ENCODE data around the gene OR6Y1.

OR6Y1 gene

GRCh38 chr1:158554352-158554751, at the start of gene OR6Y1:
Gene OR6Y1, minus strand, starts transcription at chr1:158554405. Its CDS starts 6,300 bp downstream, at chr1:158548105.
- no peak for DNase-seq

- no peak for DNase-seq
These were observed 46.5 kb upstream of the OR6Y1 start for GRCh38 chr1:158600735-158601134.

GRCh38 chr1:158586942-158587341, 32.7 kb upstream of the OR6Y1 start:
- no peak for DNase-seq

GRCh38 chr1:158583962-158584361, 29.8 kb upstream of the OR6Y1 start:
- DNase-seq: no peak

- DNase-seq: no peak
These were observed 25.5 kb upstream of the OR6Y1 start, which contains the start of gene OR10X1 for GRCh38 chr1:158579733-158580132. Gene OR10X1, minus strand, starts transcription at chr1:158579899. Its CDS starts 0 bp downstream, at chr1:158579899.

- DNase-seq: no peak
These were observed 23.4 kb upstream of the OR6Y1 start for GRCh38 chr1:158577561-158577960.

GRCh38 chr1:158572226-158572625, 18.0 kb upstream of the OR6Y1 start:
- DNase-seq: no peak

GRCh38 chr1:158570480-158570879, 16.3 kb upstream of the OR6Y1 start, which contains the start of gene OR6P1:
Gene OR6P1, minus strand, starts transcription at chr1:158570580. Its CDS starts 6,976 bp downstream, at chr1:158563604.
- no peak for DNase-seq

- no peak for DNase-seq
These were observed 10.4 kb upstream of the OR6Y1 start for GRCh38 chr1:158564608-158565007.

- DNase-seq: no peak
These were observed 9.6 kb upstream of the OR6Y1 start for GRCh38 chr1:158563853-158564252.

GRCh38 chr1:158559696-158560095, 5.5 kb upstream of the OR6Y1 start:
- no peak for DNase-seq

GRCh38 chr1:158552296-158552695, 1.9 kb downstream of the OR6Y1 start:
- DNase-seq: peak; percentile 38

GRCh38 chr1:158547533-158547932, 6.7 kb downstream of the OR6Y1 start:
- DNase-seq: no peak

- DNase-seq: no peak
These were observed 16.6 kb downstream of the OR6Y1 start for GRCh38 chr1:158537609-158538008.

- no peak for DNase-seq
These were observed 19.7 kb downstream of the OR6Y1 start for GRCh38 chr1:158534496-158534895.

GRCh38 chr1:158527190-158527815, 26.9 kb downstream of the OR6Y1 start:
- no peak for DNase-seq

- DNase-seq: no peak
These were observed 32.5 kb downstream of the OR6Y1 start for GRCh38 chr1:158521666-158522058.

- no peak for DNase-seq
These were observed 33.1 kb downstream of the OR6Y1 start for GRCh38 chr1:158520955-158521665.

GRCh38 chr1:158520021-158520420, 34.2 kb downstream of the OR6Y1 start:
- no peak for DNase-seq

- DNase-seq: no peak
These were observed 37.2 kb downstream of the OR6Y1 start for GRCh38 chr1:158516966-158517365.

- DNase-seq: peak; percentile 60
These were observed 44.6 kb downstream of the OR6Y1 start for GRCh38 chr1:158509471-158510156.

GRCh38 chr1:158507511-158507910, 46.7 kb downstream of the OR6Y1 start:
- no peak for DNase-seq

GRCh38 chr1:158506369-158506987, 47.7 kb downstream of the OR6Y1 start:
- DNase-seq: no peak

Measured in right hindlimb (tissue), 1 donor.